RWPE1 (cell line): ENCODE measurements around the gene STARD13.

ENCODE experiments used
- CTCF ChIA-PET: fragments of 350-600 bp; sonication (Branson Sonifier 250); formaldehyde crosslinking; extraction: SDS; loops from one replicate; lab custom pipeline; 2021; lab: Yijun Ruan, JAX
- POLR2A ChIA-PET: fragments of 400-600 bp; formaldehyde crosslinking; extraction: SDS; loops from one replicate; lab custom pipeline; 2020; ENCODE audit warnings: antibody characterized with exemption; ENCODE audit not compliant: low non-redundant PET; lab: Yijun Ruan, JAX
- DNase-seq: peaks from one replicate; pipeline ENCODE4 v3.0.0; 2012; ENCODE audit warnings: low spot score
- H3K27ac ChIP-seq: fragments of 450-650 bp; 2 replicates; pipeline ENCODE4 v1.5.1; 2017
- TF ChIP-seq, protein P1 (sequence below): fragments of 450-650 bp; conservative IDR thresholded peaks from 2 replicates; pipeline ENCODE4 v1.5.1; 2017; ENCODE audit warnings: low read depth, mild to moderate bottlenecking

The STARD13 gene

DNA sequence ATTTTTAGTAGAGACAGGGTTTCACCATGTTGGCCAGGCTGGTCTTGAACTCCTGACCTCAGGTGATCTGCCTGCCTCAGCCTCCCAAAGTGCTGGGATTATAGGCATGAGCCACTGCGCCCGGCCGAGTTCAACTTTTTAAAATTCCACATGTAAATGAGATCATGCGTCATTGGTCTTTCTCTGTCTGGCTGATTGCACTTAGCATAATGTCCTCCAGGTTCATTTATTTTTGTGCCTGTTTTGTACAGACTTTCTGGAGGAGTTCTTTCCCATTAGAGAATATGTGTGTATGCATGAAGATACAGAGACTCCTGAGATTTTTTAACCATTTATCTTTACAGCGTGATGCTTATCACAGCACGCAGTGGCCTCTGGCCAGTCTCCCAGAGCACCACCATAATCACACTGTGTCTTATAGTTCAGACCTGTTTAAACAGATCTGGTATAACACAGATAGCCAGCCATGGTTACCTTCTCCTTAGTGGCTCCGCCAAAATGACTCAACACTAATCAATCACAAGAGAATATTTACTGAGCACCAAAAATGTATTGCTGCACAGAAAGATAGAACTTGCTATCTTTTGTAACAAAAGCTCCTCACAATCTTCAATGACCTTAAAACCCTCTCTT, 11.4 kb upstream of the STARD13 start:
- TF ChIP-seq, protein P1, sequence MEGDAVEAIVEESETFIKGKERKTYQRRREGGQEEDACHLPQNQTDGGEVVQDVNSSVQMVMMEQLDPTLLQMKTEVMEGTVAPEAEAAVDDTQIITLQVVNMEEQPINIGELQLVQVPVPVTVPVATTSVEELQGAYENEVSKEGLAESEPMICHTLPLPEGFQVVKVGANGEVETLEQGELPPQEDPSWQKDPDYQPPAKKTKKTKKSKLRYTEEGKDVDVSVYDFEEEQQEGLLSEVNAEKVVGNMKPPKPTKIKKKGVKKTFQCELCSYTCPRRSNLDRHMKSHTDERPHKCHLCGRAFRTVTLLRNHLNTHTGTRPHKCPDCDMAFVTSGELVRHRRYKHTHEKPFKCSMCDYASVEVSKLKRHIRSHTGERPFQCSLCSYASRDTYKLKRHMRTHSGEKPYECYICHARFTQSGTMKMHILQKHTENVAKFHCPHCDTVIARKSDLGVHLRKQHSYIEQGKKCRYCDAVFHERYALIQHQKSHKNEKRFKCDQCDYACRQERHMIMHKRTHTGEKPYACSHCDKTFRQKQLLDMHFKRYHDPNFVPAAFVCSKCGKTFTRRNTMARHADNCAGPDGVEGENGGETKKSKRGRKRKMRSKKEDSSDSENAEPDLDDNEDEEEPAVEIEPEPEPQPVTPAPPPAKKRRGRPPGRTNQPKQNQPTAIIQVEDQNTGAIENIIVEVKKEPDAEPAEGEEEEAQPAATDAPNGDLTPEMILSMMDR: no peak
- CTCF ChIA-PET: no interaction called here
- 0 out of 2 replicates have a peak overlapping the region, but pooled peaks have one; percentile 14 for H3K27ac ChIP-seq
- POLR2A ChIA-PET: no interaction called here
- DNase-seq: no peak

DNA sequence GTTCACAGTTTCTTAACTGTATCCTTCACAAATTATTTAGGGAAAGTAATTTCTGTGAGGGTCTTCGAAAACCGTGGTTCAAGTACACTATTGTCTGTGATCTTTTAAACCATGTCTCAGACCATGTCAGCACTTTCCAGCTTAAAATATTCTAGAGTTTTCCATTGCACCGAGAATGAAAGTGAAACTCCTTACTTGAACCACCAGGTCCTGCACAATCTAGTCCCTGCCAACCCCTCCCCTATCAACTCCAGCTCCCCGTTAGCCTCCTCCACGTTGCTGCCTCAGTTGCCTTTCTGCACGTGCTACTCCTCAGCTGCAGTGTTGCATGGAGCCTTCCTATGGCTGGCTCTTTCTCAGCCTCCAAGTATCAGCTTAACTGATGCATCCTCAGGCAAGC, 7.2 kb upstream of the STARD13 start:
- ChIA-PET POLR2A (no interaction called here), CTCF (interaction anchor here (1.0 kb wide), 1 partner anchor 16 kb away, joined by 9 read pairs; no protein-coding TSS in a partner anchor)
- TF ChIP-seq, protein P1: no peak
- no peak overlapping the region for H3K27ac ChIP-seq
- DNase-seq: no peak

- ChIA-PET POLR2A (no interaction called here), CTCF (interaction anchor here (0.6 kb wide), 1 partner anchor 377 kb away, joined by 3 read pairs; no protein-coding TSS in a partner anchor)
- TF ChIP-seq, protein P1: no peak
- no peak for DNase-seq
- no peak overlapping the region for H3K27ac ChIP-seq
Observed at GRCh38 chr13:33290421-33290965, 4.9 kb upstream of the STARD13 start.

GRCh38 chr13:33289966-33290365, 4.4 kb upstream of the STARD13 start:
- no peak overlapping the region for H3K27ac ChIP-seq
- TF ChIP-seq, protein P1: no peak
- POLR2A ChIA-PET: no interaction called here
- DNase-seq: no peak
- CTCF ChIA-PET: interaction anchor here (0.6 kb wide), 1 partner anchor 376 kb away, joined by 3 read pairs; no protein-coding TSS in a partner anchor

- CTCF ChIA-PET: no interaction called here
- TF ChIP-seq, protein P1: no peak
- no peak overlapping the region for H3K27ac ChIP-seq
- no peak for DNase-seq
- POLR2A ChIA-PET: no interaction called here
Observed at GRCh38 chr13:33287142-33287882, 1.8 kb upstream of the STARD13 start.

DNA sequence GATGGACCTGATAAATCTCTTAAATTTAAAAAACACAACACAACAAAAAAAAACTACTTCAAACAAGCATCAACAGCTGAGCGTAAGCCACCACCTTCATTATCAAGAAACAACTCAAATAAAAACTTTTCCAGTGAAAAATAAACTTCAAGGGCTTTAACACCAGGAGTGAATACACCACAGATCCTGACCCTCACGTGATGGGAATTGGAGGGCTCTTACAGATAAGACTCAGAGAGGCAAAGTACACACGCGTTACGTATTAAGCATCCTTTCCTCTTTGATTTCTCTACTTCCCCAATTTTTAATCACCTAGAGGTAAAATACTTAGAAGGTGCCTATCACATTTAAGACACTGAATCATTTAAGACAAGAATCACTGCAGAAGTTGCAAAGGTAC, 573 bp upstream of the STARD13 start:
- POLR2A ChIA-PET: interaction anchor here (1.0 kb wide), 1 partner anchor 14 kb away, joined by 3 read pairs; no protein-coding TSS in a partner anchor
- H3K27ac ChIP-seq: peak overlapping the region; percentile 94
- no peak for DNase-seq
- CTCF ChIA-PET: interaction anchor here (0.6 to 0.7 kb wide), 2 partner anchors 14 to 846 kb away, joined by 4 to 5 read pairs; no protein-coding TSS in a partner anchor
- TF ChIP-seq, protein P1: no peak
